HAP-1 (cell line): ENCODE data around the gene ALPI.

Source experiments
- DNase-seq, 2 experiments: peaks; one replicate each; pipeline ENCODE4 v3.0.0-alpha.2; 2016 to 2020; ENCODE audit warnings: low spot score in 2 of 2
- H3K27me3 ChIP-seq: fragments of 250-450 bp; sonication (Bioruptor Pico); 2 replicates; pipeline ENCODE4 v1.5.1; 2020; ENCODE audit warnings: low read depth, mild to moderate bottlenecking, moderate library complexity
- H3K36me3 ChIP-seq: fragments of 250-450 bp; sonication (Bioruptor Pico); replicated peaks from 2 replicates; pipeline ENCODE4 v1.5.1; 2020; ENCODE audit warnings: mild to moderate bottlenecking
- H3K4me1 ChIP-seq: fragments of 250-450 bp; sonication (Bioruptor Pico); 2 replicates; pipeline ENCODE4 v1.5.1; 2020; ENCODE audit warnings: mild to moderate bottlenecking
- H3K4me3 ChIP-seq: fragments of 250-450 bp; sonication (Bioruptor Pico); 2 replicates; pipeline ENCODE4 v1.5.1; 2020; ENCODE audit warnings: mild to moderate bottlenecking, moderate library complexity
- H3K9me3 ChIP-seq: fragments of 250-450 bp; sonication (Bioruptor Pico); 2 replicates; pipeline ENCODE4 v1.5.1; 2020; ENCODE audit warnings: mild to moderate bottlenecking, moderate library complexity
- in situ Hi-C: fragments of 300-500 bp; cut with MboI; formaldehyde crosslinking; loops from 3 replicates; pipeline ENCODE4 v1.14.3; 2020; ENCODE audit warnings: low sequenced_read_pairs, inconsistent platforms, mixed read lengths

ALPI gene

GRCh38 chr2:232504438-232504837 lies 48.5 kb downstream of the ALPI start:
- DNase-seq, result no peak
- peaks cover 4% of the 10 kb centered on the region; the same call in 1 of the 2 replicates for H3K27me3 ChIP-seq

GRCh38 chr2:232505856-232506255 lies 49.9 kb downstream of the ALPI start:
- no peak overlapping the region for H3K4me3 ChIP-seq
- no peak for DNase-seq
- no peaks in the 10 kb centered on the region for H3K9me3 ChIP-seq
- H3K27me3 ChIP-seq, result peaks cover 4% of the 10 kb centered on the region; the same call in 1 of the 2 replicates
- peaks cover 14% of the 10 kb centered on the region for H3K4me1 ChIP-seq
- H3K36me3 ChIP-seq, result no peaks in the 10 kb centered on the region
- in situ Hi-C loops, result no loop called here

More at GRCh38 chr2:232504438-232504837, 48.5 kb downstream of the ALPI start:
- H3K4me3 ChIP-seq, result no peak overlapping the region
- in situ Hi-C loops, result no loop called here
- H3K36me3 ChIP-seq, result no peaks in the 10 kb centered on the region
- H3K9me3 ChIP-seq, result no peaks in the 10 kb centered on the region
- peaks cover 14% of the 10 kb centered on the region for H3K4me1 ChIP-seq

GRCh38 chr2:232506709-232507108 lies 50.8 kb downstream of the ALPI start:
- in situ Hi-C loops, result no loop called here
- Histone ChIP-seq H3K4me1 (peaks cover 8% of the 10 kb centered on the region), H3K4me3 (no peak overlapping the region), H3K9me3 (no peaks in the 10 kb centered on the region), H3K27me3 (peaks cover 4% of the 10 kb centered on the region; the same call in 1 of the 2 replicates), H3K36me3 (no peaks in the 10 kb centered on the region)
- DNase-seq, result no peak

- H3K4me1 ChIP-seq, result no peaks in the 10 kb centered on the region
- in situ Hi-C loops, result no loop called here
- no peak overlapping the region for H3K4me3 ChIP-seq
- H3K9me3 ChIP-seq, result no peaks in the 10 kb centered on the region
- DNase-seq, result no peak
- H3K27me3 ChIP-seq, result peaks cover 4% of the 10 kb centered on the region; the same call in 1 of the 2 replicates
- H3K36me3 ChIP-seq, result no peaks in the 10 kb centered on the region
Measured at GRCh38 chr2:232508251-232508650, 52.3 kb downstream of the ALPI start.
